Chondrocyte (in vitro differentiated cells): Measurements from ENCODE around the gene AP5S1. TPM values are rescaled to one million over a fixed set of nuclear protein-coding genes. Genes with fewer than 3 reads are reported as not detected.

Experiments used
- DNase-seq: peaks from one replicate; pipeline ENCODE4 v3.0.0; 2021; ENCODE audit warnings: mixed read lengths, low spot score
- H3K27ac Mint-ChIP-seq: one replicate; pipeline ENCODE4 v1.8.0; 2021; ENCODE audit warnings: mild to moderate bottlenecking, moderate library complexity, mixed read lengths; ENCODE audit not compliant: unreplicated experiment
- H3K27me3 Mint-ChIP-seq: 2 replicates; pipeline ENCODE4 v1.8.0; 2021; ENCODE audit warnings: low read depth, mixed read lengths
- H3K36me3 Mint-ChIP-seq: 2 replicates; pipeline ENCODE4 v1.8.0; 2021; ENCODE audit warnings: low read depth, mixed read lengths
- H3K4me1 Mint-ChIP-seq: 2 replicates; pipeline ENCODE4 v1.8.0; 2021; ENCODE audit warnings: low read depth, mild to moderate bottlenecking, mixed read lengths
- H3K4me3 Mint-ChIP-seq: one replicate; pipeline ENCODE4 v1.8.0; 2021; ENCODE audit warnings: mild to moderate bottlenecking, moderate library complexity, mixed read lengths; ENCODE audit not compliant: unreplicated experiment
- H3K9me3 Mint-ChIP-seq: 2 replicates; pipeline ENCODE4 v1.8.0; 2021; ENCODE audit warnings: low read depth, mixed read lengths
- long read RNA-seq: library from polyadenylated mRNA; stranded (forward); transcript quantifications from one replicate; pipeline ENCODE4 v2.0.0, GENCODE V29; 2021
- total RNA-seq: library from RNA; stranded (reverse); gene quantifications from 3 replicates; pipeline ENCODE4 v1.2.1, GENCODE V29; 2021
- TF ChIP-seq, protein P1 (sequence below): fragments of 200-600 bp; sonication (generic); IDR thresholded peaks from 2 replicates; pipeline ENCODE4 v1.5.0; 2021; ENCODE audit warnings: antibody characterized with exemption, mild to moderate bottlenecking, moderate library complexity

The AP5S1 gene, protein sequence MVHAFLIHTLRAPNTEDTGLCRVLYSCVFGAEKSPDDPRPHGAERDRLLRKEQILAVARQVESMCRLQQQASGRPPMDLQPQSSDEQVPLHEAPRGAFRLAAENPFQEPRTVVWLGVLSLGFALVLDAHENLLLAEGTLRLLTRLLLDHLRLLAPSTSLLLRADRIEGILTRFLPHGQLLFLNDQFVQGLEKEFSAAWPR
- 17.9 to 24.5 TPM (median 20.1 TPM) in 3 replicates for total RNA-seq
- long read RNA-seq, full-length matches to known transcripts, result 23 of 27 reads
- long read RNA-seq, partial matches to known transcripts, result 1 of 27 reads
- long read RNA-seq, other reads (novel, unspliced or antisense), result 3 of 27 reads

DNA sequence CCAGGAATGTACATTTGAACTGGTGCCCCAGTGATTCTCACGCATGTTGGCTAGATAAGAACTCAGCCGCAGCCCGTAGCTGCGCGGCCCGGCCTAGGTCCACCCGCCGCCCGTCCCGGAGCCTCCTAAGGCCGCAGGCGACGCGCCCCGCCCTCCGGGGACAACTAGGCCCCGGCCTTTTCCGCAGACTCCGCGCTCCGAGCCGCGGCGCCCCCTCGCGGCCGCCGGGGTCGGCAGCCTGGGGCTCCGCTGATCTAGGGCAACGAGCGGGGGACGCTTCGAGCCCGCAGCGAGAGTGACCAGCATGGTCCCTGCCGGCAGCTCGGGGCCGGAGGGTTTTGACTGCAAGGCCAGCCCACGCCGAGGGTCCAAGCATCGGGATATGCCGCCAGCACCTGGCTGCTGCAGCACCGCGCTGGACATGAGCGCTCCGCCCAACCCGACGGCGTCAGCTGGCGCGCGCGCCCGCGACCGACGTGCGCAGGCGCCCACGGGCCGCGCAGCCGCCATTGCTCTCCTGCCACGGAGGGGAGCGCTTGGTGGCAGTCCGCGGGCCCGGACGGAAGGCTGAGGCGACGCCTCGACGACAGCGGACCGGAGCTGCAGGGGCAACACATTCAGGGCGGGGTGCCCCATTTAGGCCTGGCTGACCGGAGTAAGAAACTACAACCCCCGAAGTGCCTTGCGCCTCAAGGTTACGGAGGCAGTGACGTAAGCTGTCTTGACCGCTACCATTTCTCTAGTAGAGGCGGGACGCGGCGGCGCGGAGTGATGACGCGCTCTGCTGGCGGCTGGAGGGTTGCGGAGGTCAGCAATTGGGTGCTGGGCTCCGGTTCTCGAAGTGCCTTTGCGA lies at the start of gene AP5S1:
AP5S1 (plus strand) TSS at position 500 of the 853 bp plus-strand sequence. CDS start 1,571 bp downstream, outside the sequence.
- peaks cover 6% of the 10 kb centered on the region for H3K36me3 Mint-ChIP-seq
- TF ChIP-seq, protein P1, sequence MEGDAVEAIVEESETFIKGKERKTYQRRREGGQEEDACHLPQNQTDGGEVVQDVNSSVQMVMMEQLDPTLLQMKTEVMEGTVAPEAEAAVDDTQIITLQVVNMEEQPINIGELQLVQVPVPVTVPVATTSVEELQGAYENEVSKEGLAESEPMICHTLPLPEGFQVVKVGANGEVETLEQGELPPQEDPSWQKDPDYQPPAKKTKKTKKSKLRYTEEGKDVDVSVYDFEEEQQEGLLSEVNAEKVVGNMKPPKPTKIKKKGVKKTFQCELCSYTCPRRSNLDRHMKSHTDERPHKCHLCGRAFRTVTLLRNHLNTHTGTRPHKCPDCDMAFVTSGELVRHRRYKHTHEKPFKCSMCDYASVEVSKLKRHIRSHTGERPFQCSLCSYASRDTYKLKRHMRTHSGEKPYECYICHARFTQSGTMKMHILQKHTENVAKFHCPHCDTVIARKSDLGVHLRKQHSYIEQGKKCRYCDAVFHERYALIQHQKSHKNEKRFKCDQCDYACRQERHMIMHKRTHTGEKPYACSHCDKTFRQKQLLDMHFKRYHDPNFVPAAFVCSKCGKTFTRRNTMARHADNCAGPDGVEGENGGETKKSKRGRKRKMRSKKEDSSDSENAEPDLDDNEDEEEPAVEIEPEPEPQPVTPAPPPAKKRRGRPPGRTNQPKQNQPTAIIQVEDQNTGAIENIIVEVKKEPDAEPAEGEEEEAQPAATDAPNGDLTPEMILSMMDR, result peak; percentile 100
- no peaks in the 10 kb centered on the region for H3K27me3 Mint-ChIP-seq
- peak within 1 kb of the TSS; percentile 99 for H3K27ac Mint-ChIP-seq
- H3K9me3 Mint-ChIP-seq, result no peaks in the 10 kb centered on the region
- peak; percentile 96 for DNase-seq
- peak within 1 kb of the TSS; percentile 79 for H3K4me3 Mint-ChIP-seq
- peaks cover 32% of the 10 kb centered on the region for H3K4me1 Mint-ChIP-seq

DNA sequence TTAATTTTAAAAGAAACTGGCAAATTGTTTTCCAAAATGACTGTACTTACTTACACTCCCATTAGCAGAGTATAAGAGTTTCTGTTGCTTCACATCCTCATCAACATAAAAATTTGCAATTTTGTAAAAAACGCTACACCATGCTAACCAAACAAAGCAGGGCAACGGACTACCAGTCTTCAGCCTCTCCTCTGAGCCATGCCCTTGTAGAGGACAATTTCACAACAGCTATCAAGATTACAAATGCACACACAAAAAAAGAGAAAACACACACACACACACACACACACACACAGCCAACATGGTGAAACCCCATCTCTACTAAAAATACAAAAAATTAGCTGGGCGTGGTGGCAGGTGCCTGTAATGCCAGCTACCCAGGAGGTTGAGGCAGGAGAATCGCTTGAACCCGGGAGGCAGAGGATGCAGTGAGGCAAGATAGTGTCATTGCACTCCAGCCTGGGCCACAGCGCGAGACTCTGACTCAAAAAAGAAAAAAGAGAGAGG lies 48.7 kb upstream of the AP5S1 start:
- Mint-ChIP-seq H3K27ac (no peak overlapping the region), H3K36me3 (no peaks in the 10 kb centered on the region), H3K4me1 (peaks cover 15% of the 10 kb centered on the region), H3K4me3 (no peak overlapping the region), H3K27me3 (no peaks in the 10 kb centered on the region), H3K9me3 (no peaks in the 10 kb centered on the region)
- TF ChIP-seq, protein P1, result no peak
- DNase-seq, result peak; percentile 28

DNA sequence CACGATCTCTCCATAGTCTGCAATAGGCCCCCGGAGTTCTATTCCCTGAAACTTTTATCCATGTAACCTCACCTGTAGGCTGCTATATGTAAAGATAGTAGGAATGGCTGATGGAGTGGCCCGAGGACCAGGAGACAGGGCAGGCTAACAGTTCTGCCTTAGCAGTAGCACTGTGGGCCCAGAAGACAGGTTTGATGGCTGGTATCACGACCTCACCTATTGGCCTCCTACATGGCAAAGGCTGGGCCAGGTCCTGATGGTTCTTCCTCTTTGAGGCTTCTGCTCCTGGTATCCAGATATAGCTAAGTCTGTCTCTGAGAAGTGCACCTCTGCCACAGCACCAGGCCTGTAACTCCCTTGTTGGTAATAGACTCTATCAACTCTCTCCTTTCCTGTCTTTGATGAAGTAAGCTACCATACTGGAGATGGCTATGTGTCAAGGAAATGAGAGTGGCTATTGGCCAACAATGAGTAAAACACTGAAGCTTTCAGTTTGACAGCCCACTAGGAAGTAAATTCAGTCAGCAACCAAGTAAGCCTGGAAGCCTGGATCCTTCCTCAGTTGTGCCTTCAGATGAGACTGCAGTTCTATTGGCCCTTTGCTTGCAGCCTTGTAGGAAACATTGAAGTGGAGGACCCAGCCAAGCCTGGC lies 44.8 kb upstream of the AP5S1 start:
- DNase-seq, result no peak
- H3K4me3 Mint-ChIP-seq, result no peak overlapping the region
- no peaks in the 10 kb centered on the region for H3K9me3 Mint-ChIP-seq
- H3K36me3 Mint-ChIP-seq, result no peaks in the 10 kb centered on the region
- H3K27ac Mint-ChIP-seq, result no peak overlapping the region
- peaks cover 12% of the 10 kb centered on the region for H3K4me1 Mint-ChIP-seq
- TF ChIP-seq, protein P1, result no peak
- no peaks in the 10 kb centered on the region for H3K27me3 Mint-ChIP-seq

DNA sequence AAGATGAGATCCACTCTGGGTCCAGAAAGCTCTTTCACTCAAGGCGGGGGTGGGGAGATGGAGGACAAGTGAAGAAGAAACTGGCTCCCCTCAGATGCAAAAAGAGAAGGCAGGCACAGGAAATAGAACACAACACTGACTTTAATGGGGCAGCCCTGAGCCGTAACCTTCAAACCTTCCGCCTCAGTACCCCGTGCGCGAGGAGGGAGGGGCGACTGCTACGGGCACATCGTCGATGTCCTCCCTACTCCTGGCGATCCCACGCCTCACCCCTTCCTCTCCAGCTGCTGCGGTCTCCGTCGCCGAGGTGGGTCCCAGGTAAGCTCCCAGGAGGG lies 43.0 kb upstream of the AP5S1 start:
- Mint-ChIP-seq H3K4me3 (peak overlapping the region; percentile 69), H3K4me1 (peaks cover 25% of the 10 kb centered on the region), H3K36me3 (no peaks in the 10 kb centered on the region), H3K9me3 (no peaks in the 10 kb centered on the region), H3K27me3 (no peaks in the 10 kb centered on the region), H3K27ac (no peak overlapping the region)
- TF ChIP-seq, protein P1, result no peak
- DNase-seq, result no peak
